HG02759 (cell line): ENCODE data around the gene CLTCL1.

Experiments used
- ATAC-seq: cut with Tn5 transposase; IDR thresholded peaks from one replicate; pipeline ENCODE4 v1.9.1; 2021; ENCODE audit warnings: mild to moderate bottlenecking, moderate library complexity; ENCODE audit not compliant: unreplicated experiment

The CLTCL1 gene

DNA sequence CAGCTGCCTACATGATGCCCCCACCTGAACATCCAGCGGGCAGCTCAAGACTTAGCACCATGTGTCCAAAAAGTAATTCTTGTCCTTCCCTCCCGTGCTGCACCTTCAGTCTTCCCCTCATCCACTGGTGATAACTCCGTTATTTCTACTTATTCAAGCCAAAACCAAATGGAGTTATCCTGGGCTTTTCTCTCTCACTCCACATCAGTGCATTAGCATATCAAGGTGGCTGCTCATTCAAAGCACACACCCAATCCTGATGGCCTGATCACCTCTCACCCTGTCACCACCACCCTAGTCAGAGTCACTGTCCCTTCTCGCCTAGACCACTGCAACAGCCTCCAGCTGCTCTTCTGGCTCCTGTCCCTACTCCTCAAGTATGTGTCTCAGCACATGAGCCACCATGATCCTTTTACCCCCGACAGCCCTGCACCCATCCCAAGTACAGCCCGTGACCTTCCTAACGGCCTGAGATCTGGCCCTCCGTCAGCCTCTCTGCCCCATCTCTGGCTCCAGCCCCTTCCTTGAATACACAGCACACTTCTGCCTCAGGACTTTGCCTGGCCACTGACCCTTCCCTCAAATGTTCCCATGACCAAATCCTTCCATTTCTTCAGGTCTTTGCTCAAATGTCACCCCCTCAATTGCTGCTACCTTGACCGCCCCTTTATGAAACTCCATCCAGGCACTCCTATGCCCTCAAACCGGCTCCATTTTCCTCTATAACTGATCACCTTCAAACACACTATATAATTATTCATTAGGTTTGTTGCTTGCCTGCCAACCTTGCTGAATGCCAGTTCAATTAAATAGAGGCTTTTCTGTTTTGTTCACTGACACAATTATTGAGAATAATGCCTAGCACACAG lies 93.3 kb downstream of the CLTCL1 start:
- no peak for ATAC-seq

DNA sequence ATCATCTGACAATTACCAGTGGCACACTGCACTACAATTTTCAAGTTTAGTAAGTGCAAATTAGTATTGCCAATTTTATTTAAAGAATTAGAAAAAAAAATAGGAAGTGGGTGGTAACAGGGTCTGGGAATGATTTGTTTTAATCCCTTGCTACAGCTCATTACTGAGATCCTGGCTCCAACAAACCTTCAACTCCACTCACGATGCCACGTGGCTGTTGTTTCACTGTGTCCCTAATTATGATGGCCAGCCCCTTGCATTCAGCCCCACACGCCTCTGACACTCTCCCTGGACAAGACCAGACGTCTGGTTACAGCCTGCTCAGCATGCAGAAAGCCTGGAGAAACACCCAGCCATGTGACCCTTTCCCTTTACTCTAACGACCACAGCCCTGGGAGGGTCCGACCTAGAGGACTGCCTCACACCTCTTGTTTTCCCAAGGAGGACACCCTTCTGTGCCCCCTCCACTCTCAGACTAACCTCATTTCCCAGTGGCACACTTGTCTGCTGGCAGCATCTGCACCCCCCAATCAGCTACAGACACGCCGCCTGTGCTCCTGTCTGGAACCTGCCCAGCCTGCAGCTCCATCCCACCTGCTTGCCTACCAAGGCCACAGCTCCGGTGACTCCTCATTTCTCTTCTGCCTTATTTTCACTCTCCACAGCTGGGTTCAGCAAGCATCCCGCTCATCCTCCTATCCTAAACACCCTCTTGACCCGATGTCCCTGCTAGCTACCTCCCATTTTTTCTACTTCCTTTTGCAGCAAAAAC lies 94.5 kb downstream of the CLTCL1 start:
- no peak for ATAC-seq

DNA sequence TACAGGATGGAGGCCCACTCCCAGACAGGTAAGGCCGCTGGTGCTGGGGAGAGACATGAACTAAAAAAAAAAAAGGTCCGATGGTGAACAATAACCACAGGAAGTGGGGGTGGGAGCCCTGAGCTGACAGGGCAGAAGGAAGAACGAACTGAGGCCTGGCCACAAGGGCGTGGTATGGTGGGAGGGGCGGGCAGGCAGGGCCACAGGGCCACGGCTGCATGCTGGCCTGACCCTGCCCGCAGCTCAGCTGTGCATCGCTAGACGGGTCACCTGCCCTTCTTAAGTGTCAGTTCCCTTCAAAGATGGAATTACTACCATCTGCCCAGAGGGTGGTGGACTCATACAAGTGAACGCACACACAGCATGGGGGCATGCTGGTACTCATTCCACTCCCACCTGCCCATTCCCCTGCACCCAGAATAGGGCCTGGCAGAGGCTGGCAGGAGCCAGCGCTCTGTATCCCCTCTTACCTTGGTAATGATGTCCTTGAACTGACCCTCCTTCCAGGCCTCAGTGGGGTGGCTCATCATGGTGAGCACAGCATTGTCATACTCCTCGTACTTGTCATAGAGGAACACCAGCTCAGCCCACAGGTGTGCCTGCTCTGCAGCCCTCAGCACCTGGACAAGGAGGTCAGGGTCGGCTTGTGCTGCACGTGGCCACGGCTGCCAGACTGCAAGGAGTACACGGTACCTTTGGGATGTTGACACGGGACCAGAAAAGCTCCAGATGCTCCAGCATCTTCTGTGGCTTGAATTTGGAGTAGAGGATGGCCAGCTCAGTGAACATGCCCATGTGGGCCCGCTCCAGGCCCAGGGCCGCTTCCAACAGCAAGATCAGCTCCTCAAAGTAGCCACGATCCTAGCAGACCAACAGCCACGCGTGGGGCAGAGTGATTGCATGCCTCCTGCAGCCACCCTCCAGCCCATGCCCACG lies 95.5 kb downstream of the CLTCL1 start:
- ATAC-seq, result no peak

DNA sequence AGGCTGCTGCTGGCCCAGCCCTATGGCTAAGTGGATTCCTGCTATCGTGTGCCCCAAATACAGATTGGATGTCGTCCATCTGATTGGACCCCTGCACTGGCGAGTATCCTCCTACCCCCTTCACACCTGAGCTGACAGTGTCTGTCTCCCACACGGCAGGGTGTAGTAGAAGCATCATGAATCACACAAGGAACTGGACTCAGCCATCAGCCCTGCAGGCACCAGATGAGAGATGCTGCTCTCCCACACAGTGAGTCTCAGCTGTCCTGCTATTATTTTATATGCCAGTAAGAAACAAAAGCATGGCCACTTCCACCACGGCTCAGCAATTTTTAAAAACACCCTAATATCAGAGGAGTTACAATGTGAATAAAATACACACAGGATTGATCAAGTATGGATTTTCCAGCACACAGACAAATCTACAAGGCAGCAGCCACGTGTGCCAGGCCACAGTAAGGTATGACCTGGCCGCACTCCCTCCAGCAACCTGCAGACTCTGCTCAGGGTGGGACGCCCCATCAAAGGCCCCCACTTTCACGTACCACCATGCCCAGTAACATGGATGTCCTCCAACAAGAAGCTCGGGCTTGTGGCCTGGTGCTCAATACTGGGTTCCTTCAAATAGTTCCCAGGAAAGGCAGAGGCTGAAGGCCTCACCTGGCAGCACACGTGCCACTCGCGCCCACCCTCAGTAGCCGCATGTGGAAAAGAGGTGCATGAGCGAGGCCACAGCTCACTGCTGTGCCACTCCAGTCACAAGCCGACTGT lies 96.6 kb downstream of the CLTCL1 start:
- ATAC-seq, result no peak

DNA sequence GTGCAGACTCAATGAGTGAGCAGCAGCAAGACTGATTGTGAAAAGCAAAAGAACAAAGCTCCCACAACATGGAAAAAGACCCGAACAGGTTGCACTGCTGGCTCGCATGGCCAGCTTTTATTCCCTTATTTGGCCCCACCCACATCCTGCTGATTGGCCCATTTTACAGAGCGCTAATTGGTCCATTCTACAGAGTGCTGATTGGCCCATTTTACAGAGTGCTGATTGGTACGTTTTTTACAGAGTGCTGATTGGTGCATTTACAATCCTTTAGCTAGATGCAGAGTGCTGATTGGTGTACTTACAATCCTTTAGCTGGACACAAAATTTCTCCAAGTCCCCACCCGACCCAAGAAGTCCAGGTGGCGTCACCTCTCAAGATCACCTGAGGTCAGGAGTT lies 97.6 kb downstream of the CLTCL1 start:
- no peak for ATAC-seq

DNA sequence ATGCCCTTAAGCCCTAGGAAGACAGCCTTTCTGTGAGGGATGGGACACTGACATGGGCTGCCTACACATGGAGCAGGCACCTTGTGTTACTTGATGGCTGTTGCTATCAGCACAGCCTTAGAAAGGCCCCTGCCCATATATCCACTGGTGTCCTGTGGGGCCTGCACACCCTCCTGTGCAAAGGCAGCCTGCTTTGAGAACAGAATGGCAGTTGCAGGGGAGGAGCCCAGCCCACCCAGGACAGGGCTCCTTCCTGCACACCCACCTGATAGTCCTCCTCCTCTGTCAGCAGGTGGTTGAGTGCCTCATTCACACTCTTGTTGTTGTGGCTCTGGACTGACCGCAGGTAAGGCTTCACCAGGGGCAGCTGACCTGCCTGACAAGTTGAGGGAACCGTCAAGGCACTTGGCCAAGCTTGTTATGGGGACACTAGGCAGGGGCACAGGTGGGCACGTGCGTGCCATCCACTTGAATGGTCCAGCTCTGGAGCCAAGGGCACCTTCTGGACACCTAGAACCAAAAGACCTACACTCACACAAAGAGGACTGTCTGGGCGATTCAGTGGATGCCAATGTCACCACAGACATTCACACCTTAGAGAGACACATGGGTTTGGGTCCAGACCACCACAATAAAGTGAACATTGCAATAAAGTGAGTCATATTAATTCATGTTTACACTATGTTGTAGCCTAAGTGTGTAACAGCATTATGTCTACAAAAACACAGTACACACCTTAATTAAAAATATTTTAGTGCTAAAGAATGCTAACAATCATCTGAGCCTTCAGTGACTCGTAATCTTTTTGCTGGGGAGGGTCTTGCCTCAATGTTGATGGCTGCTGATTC lies 103.6 kb downstream of the CLTCL1 start:
- no peak for ATAC-seq

DNA sequence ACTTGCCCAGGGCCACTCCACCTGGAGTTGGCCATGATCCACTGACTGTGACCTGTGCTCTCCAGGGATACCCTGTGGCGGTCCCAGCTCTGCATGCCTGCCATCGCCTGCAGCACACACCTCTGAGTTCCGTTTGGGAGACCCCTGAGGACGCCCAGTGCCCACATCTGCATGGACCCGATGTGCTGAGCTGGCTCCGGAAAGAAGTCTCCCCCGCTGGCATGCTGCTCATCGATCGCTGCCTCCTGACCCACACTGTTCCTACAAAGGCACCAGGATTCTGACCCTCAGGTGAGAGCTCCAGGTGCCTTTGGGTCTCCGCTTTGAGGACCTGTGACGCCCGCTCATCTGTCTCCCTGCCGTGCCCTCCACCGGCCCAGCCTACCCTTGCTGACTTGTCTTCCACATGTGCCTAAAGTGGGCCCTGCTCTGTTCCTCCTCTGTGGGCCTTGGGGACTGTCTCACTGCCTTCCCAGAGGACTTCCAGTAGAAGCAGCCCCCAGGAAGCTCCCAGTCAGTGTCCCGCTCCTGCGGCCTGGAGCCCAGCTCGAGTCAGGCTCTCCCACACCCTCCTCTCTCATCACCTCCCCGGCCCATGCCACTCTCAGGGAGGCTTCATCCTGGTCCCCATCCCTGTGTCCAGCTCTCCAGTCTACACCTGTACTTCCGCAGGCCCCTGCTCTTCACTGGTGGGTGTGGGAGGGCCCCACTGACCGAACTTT lies 107.1 kb downstream of the CLTCL1 start:
- ATAC-seq, result no peak

DNA sequence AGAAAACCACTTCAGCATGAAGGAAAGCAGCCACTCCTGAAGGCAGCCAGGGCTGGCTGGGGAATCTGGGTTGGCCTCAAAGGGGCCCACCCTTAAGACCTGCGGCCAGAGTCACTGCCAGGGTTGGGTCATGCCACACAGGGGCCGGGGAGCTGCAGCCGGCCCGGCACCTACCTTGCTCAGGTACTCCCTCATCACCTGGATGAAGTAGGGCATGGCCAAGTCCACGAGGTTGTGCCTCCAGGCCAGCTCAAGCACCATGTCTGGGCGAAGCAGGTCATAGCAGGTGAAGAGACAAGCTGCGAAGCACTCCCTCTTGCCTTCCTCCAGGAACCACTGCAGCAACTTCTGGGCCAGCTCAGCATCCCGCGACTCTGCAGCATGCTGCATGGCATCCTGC lies 108.3 kb downstream of the CLTCL1 start:
- no peak for ATAC-seq

DNA sequence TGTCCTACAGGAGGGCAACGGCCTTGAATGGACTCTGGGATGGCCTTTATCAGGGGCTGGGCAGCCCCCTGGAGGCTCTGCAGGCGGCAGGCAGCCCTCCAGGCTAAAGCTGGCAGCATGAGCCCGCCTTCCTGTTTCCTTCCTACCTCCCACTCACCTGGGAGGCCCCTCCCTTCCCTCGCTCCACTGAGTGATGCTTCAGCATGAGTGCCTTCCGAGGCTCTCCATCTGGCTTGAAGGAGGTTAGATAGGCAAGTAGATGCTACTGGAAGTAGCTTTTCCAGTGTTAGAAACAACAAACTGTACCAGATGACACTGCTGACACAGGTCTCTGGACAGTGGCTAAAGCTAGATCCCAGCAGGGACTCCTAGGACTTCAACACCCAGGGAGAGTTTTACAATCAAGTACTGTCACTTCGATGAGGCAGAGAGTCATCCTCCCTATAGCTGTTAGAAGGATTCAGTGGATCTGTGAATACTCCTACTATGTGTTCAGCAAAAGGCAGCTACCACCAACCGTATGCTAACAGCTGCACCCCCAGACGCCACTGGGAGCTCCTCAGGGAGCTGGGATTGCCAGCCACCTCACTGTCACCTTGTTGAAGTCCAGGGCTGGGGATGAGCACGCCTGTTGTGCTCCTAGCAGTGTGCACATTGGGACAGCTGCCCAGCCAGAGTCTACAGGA lies 108.9 kb downstream of the CLTCL1 start:
- ATAC-seq, result no peak

DNA sequence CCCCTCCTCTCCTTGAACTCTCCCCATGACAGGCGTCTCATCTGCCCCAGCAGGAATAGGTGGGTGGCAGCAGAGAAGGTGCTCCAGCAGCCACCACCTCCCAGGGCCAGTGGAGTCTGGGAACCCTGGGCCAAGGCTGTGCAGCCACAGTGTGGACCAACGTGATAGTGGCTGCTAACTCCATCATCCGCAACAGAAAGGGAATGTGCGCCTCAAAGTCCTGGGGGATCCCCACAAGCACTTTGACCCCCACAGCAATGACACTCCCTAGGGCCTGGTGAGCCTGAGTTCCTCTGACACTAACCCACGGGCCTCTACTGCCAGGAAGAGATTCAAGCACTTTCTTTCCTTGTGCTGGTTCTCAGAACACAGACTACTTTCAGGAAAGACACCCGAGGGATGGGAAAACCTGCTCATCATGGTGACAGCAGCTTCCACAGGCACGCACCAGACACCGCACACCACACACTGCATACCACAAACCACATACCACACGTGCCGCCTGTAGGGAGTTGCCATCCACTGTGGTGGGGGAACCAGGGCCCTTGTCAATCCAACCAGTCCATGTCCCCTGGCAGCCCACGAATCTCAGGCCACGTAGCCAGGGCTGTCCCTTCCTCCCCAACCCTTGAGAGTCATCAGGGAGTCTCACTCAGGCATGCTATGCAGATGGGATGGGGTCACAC lies 109.6 kb downstream of the CLTCL1 start:
- ATAC-seq, result no peak

DNA sequence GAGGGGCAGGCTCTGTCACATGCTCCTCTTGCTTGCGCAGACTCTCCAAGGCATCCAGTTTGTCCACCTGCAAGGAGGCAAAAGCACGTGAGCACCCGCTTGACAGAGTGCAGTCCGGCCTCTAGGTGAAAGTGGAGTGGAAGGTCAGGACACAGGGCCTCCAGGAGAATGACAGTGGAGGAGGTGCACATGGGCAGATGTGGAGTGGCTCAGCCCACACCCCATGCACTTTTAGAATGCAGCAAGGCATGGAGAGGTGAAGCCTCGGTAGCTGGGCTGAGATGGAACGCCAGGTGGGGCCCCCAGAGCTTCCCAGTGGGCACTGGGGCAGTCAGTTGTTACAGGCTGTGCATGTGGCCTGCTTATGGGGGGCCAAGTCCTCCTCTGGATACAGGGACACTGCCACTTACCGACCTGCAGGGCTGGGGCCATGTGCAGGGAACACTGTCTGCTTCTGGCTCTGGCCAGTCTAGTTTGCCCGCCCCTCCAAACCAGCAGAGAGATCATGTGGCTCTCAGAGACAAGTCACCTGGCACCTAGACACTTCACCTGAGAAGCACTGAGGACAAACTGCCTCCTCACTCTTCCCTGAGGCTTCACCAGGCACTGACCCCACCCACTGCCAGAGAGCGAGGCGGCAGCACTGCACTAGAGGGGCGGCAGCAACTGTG lies 110.6 kb downstream of the CLTCL1 start:
- ATAC-seq, result no peak

DNA sequence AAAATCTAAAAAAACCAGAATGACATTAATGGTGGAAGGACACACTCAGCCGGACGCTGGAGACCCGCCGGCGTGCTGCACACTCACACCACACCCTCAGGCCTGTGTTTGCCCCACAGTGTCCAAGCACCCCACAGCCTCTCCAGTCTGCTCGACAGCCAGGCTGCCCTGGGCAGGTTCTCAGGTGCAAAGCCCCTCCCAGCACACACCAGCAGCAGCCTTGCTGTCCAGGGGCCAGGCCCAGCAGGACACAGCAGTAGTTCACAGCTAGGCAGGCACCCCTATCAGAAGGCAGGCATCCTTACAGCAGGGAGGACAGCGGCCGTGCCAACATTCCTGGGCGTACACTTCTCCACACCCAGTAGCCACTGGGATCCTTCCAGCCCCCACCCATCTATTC lies 111.3 kb downstream of the CLTCL1 start:
- no peak for ATAC-seq

DNA sequence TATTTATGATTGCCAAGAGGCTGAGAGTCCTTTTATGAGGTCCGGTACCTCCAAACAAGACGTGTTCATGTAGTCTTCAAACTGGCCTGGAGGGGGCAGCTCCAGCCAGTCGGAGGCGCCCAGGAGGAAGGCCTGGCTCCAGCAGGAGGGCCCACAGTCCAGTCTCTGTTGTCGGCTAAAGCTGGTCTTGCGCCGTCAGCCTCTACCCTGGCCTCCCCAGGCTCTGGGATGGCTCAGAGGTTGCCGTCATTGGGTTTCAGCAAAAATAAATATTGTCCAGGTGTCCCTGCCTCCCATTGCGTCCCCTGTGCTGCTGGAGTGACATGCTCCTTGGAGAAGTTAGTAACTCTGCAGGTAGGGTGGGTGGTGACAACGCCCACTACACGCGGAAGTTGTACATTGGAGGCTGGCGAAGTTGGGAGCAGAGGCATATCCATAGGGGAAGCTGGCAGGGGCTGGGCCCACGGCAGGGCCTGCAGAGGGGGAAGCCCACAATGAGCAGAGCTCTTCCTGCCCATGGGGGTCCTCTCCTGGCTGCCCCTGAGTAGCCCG lies 111.9 kb downstream of the CLTCL1 start:
- peak; percentile 35 for ATAC-seq

DNA sequence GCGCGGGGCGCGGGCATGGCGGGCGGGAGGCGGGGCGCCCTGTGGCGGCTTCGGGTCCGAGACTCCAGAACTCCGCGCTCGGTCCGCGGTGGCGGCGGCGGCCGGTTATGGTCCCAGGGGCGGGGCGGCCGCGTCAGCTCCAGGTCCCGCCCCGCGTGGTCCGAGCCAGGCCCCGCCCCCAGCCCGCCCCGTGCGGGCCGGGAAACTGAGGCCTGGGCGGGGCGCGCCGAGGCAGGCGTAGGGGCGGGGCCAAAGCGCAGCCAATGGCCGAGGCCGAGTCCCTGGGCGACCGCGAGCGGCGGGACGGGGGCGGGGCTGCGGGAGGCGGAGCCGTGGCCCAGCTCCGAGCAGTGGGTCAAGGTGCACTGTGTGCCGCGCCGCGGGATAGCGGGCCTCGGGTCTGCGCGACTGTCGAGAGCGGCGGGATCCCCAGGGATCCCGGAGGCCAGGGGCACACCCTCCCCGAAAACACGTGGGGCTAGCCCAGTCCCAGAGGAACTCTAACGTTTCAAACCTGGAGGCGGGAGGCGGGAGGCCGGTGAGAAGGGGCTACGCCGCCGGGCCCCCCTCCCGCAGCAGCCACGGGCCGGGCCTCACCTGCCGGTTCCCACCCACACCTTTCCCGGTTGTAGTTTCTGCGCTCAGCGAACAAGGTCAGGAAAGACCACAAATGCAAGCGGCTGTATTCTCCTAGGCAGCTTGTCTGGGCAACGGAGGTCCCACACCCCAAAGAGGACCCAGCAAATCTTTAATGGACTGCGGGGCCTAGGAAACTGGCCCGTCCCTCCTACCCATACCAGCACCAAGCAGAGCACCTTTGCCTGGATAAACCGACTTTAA lies 112.6 kb downstream of the CLTCL1 start, which contains the start of gene SLC25A1:
TSS of gene SLC25A1 (minus strand) at position 80 of the 840 bp plus-strand sequence. CDS start at position 17, 63 bp downstream.
- peak; percentile 71 for ATAC-seq

DNA sequence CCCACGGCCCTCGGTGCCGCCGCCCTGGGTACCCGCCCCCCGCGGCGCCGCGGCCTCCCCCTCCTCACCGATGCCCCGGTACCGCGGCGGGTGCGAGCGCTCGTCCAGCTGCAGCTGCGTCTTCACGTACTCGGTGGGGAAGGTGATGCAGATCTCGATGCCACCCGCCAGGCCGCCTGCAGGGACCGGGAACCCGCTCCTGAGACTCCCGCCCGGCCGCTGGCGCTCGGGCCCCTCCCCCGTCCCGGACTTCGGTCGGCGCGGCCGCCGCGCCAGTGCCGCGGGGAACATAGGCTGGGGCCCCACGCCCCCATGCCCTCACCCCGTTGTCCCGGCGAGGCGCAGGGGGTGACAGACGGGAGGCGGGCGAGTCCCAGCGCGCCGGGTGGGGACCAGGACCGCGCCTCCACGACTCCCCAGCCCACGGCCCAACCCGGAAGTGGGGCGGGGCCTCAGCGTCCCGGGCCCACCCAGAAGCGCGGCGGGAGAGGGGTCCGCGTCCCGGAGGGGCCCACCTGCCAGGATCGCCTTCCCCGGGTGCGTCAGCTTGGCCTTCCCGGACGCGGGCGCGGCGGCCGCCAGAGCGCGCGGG lies 113.4 kb downstream of the CLTCL1 start:
- peak; percentile 48 for ATAC-seq
